Left forelimb (tissue), 1 donor: Measurements from ENCODE around the gene SIPA1.

ENCODE experiments used
- DNase-seq: peaks from one replicate; pipeline ENCODE4 v3.0.0-alpha.2; 2018; ENCODE audit warnings: low spot score

SIPA1 gene

DNA sequence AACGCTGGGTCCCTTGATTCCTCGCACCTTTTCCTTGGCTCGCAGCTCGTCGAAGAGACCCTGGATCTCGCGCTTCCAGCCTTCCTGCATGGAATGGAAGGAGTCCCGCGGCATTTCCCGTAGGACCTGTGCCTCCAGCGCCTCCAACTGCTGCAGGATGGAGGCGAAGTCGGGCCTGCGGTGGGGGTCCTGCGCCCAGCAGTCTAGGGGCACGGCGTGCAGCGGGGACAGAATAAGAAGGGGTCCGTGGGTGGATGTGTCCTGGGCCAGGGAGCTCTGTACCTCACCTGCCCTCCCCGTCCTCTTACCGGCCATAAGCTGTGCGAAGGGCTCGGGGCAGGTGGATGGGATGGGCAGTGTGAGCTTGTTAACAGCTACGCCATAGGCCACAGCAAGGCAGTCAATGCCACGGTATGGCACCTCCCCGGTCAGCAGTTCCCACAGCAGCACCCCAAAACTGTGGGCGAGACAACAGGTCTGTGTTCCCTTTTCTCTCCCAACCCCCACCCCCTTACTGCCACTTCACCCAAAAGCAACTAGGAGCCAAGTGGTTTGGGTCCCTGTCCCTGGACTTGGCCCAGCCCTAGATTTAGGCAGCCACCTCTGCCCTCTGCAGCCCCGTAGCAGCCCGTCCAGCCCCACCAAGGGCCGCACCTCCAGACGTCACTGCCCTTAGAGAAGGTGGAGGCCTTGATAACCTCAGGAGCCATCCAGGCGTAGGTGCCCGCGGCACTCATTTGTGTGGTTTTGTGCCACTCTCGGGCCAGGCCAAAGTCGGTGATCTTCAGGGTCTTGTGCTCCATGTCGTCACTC is 30.1 kb upstream of the SIPA1 start:
- no peak for DNase-seq

DNA sequence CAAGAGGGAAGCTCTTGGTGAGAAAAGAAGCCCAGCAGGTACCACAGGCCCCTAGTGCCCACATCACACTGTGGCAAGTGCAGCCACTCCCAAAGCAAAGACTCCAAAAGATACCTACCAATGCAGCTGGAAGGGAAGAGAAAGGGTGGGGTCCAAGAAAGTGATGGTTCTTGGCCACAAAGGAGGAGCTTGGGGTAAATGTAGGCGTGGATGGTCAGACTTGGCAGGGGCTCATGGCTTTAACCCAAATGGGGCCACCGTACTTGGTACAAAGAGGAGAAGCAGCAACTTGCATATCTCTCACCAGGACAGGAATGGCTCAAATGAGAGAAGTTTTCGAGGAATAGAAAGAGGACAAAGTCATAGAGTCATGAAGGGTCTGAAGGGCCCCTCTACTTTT is 28.7 kb upstream of the SIPA1 start:
- DNase-seq, result no peak

DNA sequence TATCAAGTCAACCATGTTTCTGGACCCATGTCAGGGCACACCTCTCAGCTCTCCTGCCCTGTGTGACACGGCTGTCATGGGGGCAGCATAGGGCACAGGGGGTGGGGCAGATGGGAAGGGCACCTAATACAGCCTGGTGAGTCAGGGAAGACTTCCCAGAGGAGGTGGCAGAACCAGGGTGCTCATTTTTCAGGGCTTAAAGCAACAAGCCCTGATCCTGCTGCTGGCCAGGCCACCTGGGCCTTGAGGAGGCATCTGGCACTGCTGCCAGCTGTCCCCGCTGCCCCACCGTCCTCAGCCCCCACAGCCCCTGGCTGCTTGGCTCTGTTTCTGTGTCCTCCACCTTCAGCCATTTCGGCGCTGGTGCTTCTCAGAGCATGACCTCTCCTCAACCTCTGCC is 28.2 kb upstream of the SIPA1 start:
- no peak for DNase-seq

DNA sequence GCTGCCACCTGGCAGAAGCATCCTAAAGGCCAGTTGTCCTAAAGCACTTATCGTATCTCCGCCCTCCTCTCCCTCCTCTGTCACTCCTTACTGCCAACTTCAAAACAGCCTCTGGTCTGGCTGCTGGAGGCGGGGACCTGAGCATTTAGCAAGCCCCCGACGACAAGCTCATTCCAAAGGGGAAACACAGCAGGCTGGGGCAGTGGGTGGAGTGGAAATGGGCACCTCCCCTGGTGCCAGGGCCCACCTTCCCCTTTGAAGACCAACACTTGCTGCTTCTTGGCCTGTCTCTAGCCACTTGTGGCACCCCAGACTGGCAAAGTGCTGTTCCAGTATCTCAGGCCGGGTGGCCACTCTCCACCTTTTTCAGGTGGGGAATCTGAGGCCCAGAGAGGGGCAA is 27.5 kb upstream of the SIPA1 start:
- DNase-seq, result no peak

DNA sequence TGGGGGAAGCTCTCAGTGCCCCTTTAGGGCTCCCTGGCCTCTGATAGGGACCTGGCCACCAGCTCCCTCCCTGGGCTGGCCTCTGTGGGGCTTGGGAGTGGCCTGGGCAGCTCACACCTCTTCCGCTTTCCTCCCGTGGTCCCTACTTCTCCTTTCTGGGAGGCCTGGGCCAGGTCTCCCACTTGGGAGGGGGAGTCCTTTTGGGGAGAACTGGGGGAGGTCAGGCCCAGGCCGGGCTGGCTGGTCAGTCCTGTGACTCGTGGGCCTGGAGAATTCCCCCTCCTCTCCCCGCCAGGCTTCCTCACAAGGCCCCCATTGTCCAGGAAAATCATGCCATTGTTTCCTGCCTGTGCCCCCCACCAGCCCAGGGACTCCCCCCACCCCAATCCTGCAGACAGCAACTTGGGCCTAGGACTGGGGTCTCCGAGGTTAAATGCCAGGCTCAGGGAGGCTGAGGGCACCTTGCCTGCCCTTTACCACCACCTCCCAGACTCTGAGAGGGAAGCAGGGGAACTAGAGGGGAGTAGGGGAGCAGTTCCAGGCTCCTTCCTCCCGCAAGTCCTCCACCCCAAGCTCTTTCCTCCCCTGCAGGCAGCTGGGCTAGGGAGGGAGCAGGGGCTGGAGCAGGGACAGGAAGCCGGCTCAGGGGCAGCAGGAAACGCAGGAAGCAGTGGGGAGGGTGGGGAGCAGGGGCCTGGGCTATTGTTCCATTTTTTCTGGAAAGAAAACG is 26.7 kb upstream of the SIPA1 start:
- no peak for DNase-seq

DNA sequence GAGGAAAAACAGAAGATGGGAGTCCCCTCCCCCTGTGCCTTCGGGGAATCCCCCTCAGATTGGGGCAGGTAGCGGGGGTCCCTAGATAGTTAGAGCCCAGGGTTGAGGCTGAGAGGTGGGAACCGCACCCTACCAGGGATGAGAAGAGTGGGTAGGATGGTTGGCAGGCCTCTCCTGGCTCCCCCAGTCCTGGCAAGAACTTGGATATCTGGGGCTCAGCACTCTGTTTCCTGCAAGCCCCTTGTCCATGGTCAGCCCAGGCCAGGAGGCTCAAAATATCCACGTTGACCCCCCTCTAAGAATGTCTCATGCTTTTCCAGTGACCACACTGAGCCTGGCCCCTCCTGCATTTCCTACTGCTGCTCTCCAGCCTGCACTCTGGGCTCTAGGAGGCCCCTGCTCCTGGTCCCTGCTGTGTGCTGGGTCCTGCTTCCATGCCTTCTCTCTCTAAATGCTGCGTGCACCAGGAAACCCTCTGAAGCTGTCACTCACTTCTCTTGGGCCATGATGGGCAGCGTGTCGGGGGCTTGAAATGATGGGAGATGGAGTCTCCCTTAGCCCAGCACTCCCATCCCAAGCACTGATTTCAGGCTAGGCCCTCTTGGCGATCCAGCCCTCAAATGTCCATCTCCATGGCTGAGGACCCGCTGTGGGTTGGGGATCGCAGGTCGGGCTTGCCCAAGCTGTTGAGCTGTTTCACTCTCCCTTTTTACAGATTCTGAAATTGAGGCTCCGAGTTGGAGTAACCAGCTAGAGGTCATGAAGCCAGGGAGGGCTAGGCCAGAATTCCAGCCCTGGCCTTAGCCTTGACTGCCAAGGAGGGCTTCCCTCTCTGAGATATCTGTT is 25.9 kb upstream of the SIPA1 start:
- DNase-seq, result no peak

GRCh38 chr11:65612691-65613090 is 25.2 kb upstream of the SIPA1 start:
- no peak for DNase-seq

DNA sequence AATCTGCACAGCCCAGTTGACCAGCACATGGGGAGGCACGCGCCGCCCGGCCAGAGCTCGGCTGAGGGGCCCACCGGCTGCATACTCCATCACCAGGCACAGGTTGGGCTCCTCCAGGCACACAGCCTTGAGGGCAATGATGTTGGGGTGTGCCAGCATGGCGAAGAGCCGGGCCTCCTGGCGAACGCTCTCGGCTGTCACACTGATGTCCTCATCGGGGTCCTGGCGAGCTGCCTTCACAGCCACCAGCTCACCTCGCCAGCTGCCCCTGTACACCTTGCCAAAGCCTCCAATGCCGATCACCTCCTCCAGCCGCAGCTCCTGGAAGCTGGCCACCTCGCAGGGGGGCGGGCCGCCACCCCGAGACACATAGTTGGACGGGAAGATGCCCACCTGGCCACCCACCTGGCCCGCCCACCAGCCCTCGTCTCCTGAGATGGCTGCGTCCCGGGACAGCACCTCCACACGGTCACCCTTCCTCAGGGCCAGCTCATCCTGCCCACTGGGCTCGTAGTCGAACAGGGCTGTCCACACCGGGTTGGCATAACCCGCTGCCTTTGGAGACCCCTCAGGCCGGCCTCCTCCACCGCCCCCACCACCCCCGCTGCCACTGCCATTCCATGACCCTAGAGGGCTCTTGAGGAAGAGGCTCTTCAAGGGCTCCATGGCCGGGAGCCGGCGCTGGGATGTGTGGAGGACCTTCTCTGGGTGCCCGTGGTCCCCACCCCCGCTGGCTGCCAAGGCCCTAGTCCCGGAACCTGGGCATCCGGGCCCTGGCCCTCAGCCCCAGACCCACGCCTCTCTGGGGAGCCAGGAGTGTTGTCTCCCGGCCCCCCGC is 24.6 kb upstream of the SIPA1 start:
- DNase-seq, result no peak

GRCh38 chr11:65615229-65615949 is 22.5 kb upstream of the SIPA1 start, which contains the start of gene PCNX3:
Gene PCNX3 (plus strand): TSS chr11:65615776. CDS start chr11:65616312, 536 bp downstream.
- peak; percentile 100 for DNase-seq

DNA sequence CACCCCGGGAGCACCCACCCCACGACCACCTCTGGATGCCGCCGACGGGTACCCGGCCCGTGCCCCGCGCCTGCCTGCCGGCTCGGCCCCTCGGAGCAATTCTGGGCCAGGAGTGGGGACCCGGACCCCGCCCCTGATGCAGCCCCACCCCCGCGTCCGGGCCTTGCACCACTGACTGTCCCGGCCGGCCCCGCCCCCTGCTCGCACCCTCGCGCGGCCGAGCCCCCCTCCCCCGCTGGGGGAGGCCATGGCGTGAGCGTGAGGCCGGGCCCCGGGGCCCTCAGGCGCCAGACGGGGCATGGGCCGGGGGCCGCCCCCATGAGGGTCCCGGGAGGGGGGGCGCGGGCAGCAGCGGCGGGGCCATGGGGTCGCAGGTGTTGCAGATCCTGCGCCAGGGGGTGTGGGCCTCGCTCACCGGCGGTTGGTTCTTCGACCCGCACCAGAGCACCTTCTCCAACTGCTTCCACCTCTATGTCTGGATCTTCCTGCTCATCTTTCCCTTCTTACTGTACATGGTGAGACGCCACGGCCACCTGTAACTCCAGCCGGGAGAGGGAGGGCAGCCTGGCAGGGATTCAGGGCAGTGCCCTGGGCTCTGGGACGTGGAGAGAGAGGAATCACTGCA is 21.8 kb upstream of the SIPA1 start:
- DNase-seq, result no peak

DNA sequence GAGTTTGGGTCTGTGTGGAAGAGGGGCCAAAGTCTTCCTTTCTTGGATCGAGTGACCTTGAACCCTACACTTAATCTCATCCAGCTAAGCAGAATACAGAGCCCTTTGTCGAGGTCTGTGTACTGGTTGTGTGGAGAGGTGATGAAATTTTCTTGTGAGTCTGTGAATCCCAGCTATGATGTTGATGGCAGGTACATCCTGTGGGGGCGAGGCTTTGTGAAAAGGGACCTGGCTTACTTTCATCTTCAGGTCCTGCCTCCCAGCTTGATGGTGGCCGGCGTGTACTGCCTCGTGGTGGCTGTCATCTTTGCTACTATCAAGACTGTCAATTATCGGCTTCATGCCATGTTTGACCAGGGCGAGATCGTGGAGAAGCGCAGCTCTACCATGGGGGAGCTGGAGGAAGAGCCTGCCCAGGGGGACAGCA is 21.3 kb upstream of the SIPA1 start:
- DNase-seq, result no peak

- DNase-seq, result no peak
These were observed 20.6 kb upstream of the SIPA1 start for GRCh38 chr11:65617136-65617850.

GRCh38 chr11:65617990-65618751 is 19.7 kb upstream of the SIPA1 start:
- DNase-seq, result no peak

DNA sequence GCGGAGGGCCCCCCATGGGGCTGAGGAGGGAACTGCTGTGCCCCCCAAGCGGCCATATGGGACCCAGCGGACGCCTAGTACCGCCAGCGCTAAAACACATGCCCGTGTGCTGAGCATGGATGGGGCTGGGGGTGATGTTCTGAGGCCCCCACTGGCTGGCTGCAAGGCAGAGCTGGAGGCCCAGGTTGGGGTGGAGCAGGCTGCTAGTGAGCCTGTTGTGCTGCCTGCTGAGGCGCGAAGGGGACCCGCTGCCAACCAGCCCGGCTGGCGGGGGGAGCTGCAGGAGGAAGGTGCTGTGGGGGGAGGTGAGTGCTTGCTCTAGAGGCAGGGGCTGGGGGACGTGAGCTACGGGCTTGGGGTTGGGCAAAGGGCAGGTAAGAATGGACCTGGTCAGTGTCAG is 19.1 kb upstream of the SIPA1 start:
- DNase-seq, result no peak

DNA sequence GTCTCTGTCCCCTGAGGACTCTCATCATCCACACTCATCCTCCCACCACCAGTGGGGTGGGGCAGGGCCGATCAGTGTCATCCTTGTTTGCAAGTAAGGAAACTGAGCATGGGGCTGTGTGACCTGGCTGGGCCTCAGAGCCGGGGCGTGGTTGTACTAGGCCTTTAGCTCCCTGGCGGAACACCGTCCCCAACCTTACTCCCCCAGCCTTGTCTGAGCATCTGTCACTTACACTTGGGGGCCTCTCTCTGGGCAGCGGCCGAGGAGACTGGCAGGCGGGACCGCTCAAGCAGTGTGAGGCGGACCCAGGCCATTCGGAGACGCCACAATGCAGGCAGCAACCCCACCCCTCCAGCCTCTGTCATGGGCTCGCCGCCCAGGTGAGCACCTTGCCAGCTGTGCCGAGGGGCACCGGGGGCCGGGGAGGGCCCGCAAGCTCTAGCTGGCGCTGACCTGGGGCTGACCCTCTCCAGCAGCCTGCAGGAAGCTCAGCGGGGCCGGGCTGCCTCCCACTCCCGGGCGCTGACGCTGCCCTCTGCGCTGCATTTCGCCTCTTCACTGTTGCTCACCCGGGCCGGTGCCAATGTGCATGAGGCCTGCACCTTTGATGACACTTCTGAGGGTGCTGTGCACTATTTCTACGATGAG is 18.5 kb upstream of the SIPA1 start:
- DNase-seq, result no peak

DNA sequence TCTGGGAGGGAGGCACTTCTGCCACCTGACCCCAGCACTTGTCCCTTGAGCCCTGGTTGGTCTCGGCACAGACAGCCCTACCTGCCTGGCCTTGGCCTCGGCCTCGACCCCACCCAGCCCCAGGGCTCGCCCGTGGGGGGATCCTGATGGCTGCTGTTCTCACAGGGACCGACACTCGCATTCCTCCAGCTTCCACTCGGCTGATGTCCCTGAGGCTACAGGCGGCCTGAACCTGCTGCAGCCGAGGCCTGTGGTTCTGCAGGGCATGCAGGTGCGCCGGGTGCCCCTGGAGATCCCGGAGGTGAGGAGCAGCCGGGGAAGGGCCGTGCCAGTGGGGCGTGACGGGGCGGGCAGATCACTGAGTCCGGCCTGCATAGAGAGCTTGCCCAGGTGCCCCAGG is 17.2 kb upstream of the SIPA1 start:
- DNase-seq, result no peak

DNA sequence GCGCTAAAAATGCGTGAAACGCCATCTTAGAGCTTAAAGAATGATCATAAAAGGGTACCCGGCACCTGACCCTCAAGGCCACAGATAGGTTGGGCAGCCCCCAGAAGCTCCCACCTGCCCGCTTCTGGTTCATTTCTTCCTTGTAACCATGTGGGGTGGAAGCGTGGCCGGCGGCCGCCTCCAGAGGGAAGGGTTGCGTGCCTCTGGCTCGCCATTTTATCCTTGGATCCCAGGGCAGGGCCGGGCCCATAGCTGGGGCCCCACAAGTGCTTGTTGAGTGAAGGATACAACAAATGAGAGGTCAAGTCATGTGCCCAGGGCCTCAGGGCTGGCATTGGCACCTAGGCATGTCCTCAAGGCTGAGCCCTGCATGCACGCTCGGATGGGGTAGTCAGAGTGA is 16.4 kb upstream of the SIPA1 start:
- DNase-seq, result no peak

DNA sequence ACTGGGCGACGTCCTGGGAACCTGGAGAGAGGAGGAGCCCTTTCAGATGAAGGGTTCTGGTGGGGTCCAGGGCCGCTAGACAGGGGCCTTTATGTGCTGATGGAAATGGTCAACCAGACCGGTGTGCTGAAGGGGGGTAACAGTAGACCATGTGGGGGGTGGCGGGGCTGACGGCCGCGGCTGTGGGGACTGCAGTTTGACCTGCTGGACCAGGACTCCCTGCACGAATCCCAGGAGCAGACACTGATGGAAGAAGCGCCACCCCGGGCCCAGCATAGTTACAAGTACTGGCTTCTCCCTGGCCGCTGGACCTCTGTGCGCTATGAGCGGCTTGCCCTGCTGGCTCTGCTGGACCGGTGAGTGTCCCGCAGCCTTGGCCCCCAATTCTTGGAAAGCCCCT is 15.9 kb upstream of the SIPA1 start:
- DNase-seq, result no peak

DNA sequence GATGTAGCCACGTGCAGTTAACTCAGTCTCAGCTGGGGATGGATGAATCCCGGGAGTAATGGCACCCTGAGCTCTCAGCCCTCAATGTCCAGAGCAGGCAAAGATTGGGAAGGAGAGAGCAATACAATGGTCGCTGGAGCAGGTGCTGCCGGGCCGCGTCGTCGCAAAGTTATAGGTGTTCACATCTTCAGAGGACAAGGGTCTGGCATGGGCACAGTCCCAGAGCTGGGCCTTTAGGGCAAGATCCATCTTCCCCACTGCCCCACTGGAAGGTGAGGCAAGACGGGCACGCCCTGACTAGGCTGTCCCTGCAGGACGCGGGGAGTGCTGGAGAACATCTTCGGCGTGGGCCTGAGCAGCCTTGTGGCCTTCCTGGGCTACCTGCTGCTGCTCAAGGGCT is 14.7 kb upstream of the SIPA1 start:
- DNase-seq, result no peak
